Stimulated activated CD4-positive, alpha-beta T cell treated with anti-CD3 and anti-CD28 coated beads, Interleukin-4, amount 100 ng/mL, for 24 hours (primary cell): ENCODE data around the gene CLEC20A.

Experiments used
- DNase-seq: peaks from one replicate; pipeline ENCODE4 v3.0.0-alpha.2; 2020

The CLEC20A gene

GRCh38 chr1:178465011-178465410 lies 31.8 kb downstream of the CLEC20A start:
- DNase-seq = no peak

- no peak for DNase-seq
These were observed 32.2 kb downstream of the CLEC20A start for GRCh38 chr1:178464566-178464965.

- DNase-seq = no peak
These were observed 32.6 kb downstream of the CLEC20A start for GRCh38 chr1:178464141-178464540.

- no peak for DNase-seq
These were observed 35.1 kb downstream of the CLEC20A start for GRCh38 chr1:178461701-178462100.

- DNase-seq = no peak
These were observed 35.7 kb downstream of the CLEC20A start for GRCh38 chr1:178461104-178461503.

GRCh38 chr1:178458203-178458602 lies 38.6 kb downstream of the CLEC20A start:
- no peak for DNase-seq

GRCh38 chr1:178457651-178458050 lies 39.1 kb downstream of the CLEC20A start:
- no peak for DNase-seq

GRCh38 chr1:178456472-178456871 lies 40.3 kb downstream of the CLEC20A start:
- DNase-seq = no peak

GRCh38 chr1:178452013-178452412 lies 44.8 kb downstream of the CLEC20A start:
- no peak for DNase-seq

GRCh38 chr1:178451529-178451928 lies 45.2 kb downstream of the CLEC20A start:
- DNase-seq = no peak

- no peak for DNase-seq
These were observed 45.9 kb downstream of the CLEC20A start for GRCh38 chr1:178450871-178451270.

- DNase-seq = no peak
These were observed 53.8 kb downstream of the CLEC20A start for GRCh38 chr1:178442925-178443324.

GRCh38 chr1:178438432-178438831 lies 58.3 kb downstream of the CLEC20A start:
- DNase-seq = no peak

GRCh38 chr1:178436899-178437298 lies 59.9 kb downstream of the CLEC20A start:
- DNase-seq = no peak

- no peak for DNase-seq
These were observed 61.8 kb downstream of the CLEC20A start for GRCh38 chr1:178434899-178435435.

- no peak for DNase-seq
These were observed 62.4 kb downstream of the CLEC20A start for GRCh38 chr1:178434360-178434759.
